Muscle layer of colon (tissue), 2 donors: ENCODE data around the gene L3MBTL3.

Experiments used
- H3K27ac ChIP-seq: one replicate; pipeline ENCODE4 v1.7.0; 2013; ENCODE audit warnings: low read depth, mild to moderate bottlenecking, low read length, moderate library complexity
- H3K27me3 ChIP-seq, 2 donors: one replicate each; pipeline ENCODE4 v1.7.0; 2013; ENCODE audit warnings: low read length in 2 of 2, mild to moderate bottlenecking in 2 of 2; ENCODE audit not compliant: insufficient read depth in 2 of 2, control insufficient read depth in 1 of 2
- H3K36me3 ChIP-seq: one replicate; pipeline ENCODE4 v1.7.0; 2013; ENCODE audit warnings: mild to moderate bottlenecking, low read length; ENCODE audit not compliant: insufficient read depth
- H3K4me1 ChIP-seq: one replicate; pipeline ENCODE4 v1.7.0; 2013; ENCODE audit warnings: mild to moderate bottlenecking, low read length; ENCODE audit not compliant: insufficient read depth
- H3K4me3 ChIP-seq, 2 donors: one replicate each; pipeline ENCODE4 v1.7.0; 2013; ENCODE audit warnings: low read length in 2 of 2, low read depth in 1 of 2, mild to moderate bottlenecking in 1 of 2, moderate library complexity in 1 of 2
- H3K9ac ChIP-seq: one replicate; pipeline ENCODE4 v1.7.0; 2013; ENCODE audit warnings: low read length
- H3K9me3 ChIP-seq: one replicate; pipeline ENCODE4 v1.7.0; 2013; ENCODE audit warnings: mild to moderate bottlenecking, low read length
- donor health status: abdominal sarcoma.
- donor health status: Adenocarcinoma of cecum.

Gene L3MBTL3

GRCh38 chr6:130189531-130190397, 171.4 kb downstream of the L3MBTL3 start:
- Histone ChIP-seq H3K9me3 (no peaks in the 10 kb centered on the region), H3K27ac (no peak overlapping the region), H3K36me3 (no peaks in the 10 kb centered on the region), H3K4me3 (no peak overlapping the region), H3K9ac (no peak overlapping the region), H3K4me1 (no peaks in the 10 kb centered on the region), H3K27me3 (no peaks in the 10 kb centered on the region)
